HepG2 (cell line): Measurements from ENCODE around the gene GALNT16. TPM values are rescaled to one million over a fixed set of nuclear protein-coding genes. Genes with fewer than 3 reads are reported as not detected.

Source experiments
- ASH2L ChIP-seq: fragments of 300-600, 200-600 bp; sonication (generic); IDR thresholded peaks from 2 replicates; pipeline ENCODE4 v1.7.0; 2017; ENCODE audit warnings: low read depth, mild to moderate bottlenecking, moderate library complexity, mixed read lengths, low read length; ENCODE audit not compliant: insufficient read length
- ZMYM2 ChIP-seq: sonication (generic); formaldehyde crosslinking; IDR thresholded peaks from 2 replicates; pipeline ENCODE4 v1.8.0; 2022; ENCODE audit warnings: mild to moderate bottlenecking, missing genetic modification reagents
- ZNF354B ChIP-seq: sonication (generic); formaldehyde crosslinking; IDR thresholded peaks from 2 replicates; pipeline ENCODE4 v1.8.0; 2022; ENCODE audit warnings: mild to moderate bottlenecking, missing genetic modification reagents
- polyA plus RNA-seq, 8 experiments: library from polyadenylated mRNA; depleted of rRNA in 3 of 8; stranded (reverse) in 7 of 8; unstranded in 1 of 8; fragments of >200 nt; fragmentation: Illumina TruSeq in 4 of 8; extraction: Trizol in 4 of 8; gene quantifications; 2 replicates each; pipeline versions ENCODE4 v1.2.1 to v1.2.3, GENCODE V29; 2011 to 2016; ENCODE audit warnings: low read depth in 4 of 8, missing spikeins in 1 of 8, mixed read lengths in 1 of 8; ENCODE audit not compliant: insufficient read depth in 1 of 8
- total RNA-seq, 5 experiments: library from RNA; depleted of rRNA; stranded (reverse); fragments of >200 nt; fragmentation: Illumina TruSeq; extraction: Trizol; gene quantifications; 2 replicates each; pipeline ENCODE4 v1.2.3, GENCODE V29; 2016; ENCODE audit warnings: low read depth in 1 of 5
- TF ChIP-seq, protein P1 (sequence below): sonication (generic); formaldehyde crosslinking; IDR thresholded peaks from 2 replicates; pipeline ENCODE4 v1.9.0; 2021; ENCODE audit warnings: missing genetic modification reagents, borderline replicate concordance
- TF ChIP-seq, protein P2 (sequence below), 2 experiments: sonication (generic) in 1 of 2; formaldehyde crosslinking in 1 of 2; IDR thresholded peaks; 2 replicates each; pipeline versions ENCODE4 v1.6.1 to v1.9.0; 2014 to 2022; ENCODE audit warnings: antibody characterized with exemption in 1 of 2, borderline replicate concordance in 1 of 2, inconsistent platforms in 1 of 2, low read depth in 1 of 2, missing genetic modification reagents in 1 of 2

GALNT16 gene
- total and polyA plus RNA-seq, 2 of the 13 experiments (the other 11 are each of a cell fraction or from before 2014, with no cell fraction given) = 0.54 to 0.82 TPM

DNA sequence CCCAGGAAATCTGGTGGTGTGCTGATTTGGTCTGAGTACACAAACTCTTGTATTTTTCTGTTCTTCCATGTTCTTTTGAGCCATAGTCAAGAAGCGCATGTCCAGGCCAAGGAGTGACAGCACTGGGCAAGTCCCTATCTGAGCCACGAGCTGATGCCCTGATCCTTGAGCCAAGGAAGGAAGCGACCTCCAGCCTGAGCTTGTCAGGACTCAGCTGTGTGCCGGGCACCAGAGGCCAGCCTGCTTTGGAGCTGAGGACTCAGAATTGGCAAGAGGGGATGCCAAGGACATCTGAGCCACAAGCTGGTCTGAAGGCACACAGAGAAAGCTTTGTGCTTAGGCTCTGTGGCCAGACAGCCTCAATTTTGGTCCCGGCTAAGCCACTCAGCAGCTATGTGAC is 52.6 kb downstream of the GALNT16 start (continued):
- TF ChIP-seq, protein P1, sequence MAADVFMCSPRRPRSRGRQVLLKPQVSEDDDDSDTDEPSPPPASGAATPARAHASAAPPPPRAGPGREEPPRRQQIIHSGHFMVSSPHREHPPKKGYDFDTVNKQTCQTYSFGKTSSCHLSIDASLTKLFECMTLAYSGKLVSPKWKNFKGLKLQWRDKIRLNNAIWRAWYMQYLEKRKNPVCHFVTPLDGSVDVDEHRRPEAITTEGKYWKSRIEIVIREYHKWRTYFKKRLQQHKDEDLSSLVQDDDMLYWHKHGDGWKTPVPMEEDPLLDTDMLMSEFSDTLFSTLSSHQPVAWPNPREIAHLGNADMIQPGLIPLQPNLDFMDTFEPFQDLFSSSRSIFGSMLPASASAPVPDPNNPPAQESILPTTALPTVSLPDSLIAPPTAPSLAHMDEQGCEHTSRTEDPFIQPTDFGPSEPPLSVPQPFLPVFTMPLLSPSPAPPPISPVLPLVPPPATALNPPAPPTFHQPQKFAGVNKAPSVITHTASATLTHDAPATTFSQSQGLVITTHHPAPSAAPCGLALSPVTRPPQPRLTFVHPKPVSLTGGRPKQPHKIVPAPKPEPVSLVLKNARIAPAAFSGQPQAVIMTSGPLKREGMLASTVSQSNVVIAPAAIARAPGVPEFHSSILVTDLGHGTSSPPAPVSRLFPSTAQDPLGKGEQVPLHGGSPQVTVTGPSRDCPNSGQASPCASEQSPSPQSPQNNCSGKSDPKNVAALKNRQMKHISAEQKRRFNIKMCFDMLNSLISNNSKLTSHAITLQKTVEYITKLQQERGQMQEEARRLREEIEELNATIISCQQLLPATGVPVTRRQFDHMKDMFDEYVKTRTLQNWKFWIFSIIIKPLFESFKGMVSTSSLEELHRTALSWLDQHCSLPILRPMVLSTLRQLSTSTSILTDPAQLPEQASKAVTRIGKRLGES (CRISPR knock-in tag) = no peak
- TF ChIP-seq ZNF354B (no peak), ASH2L (no peak), ZMYM2 (no peak)
- TF ChIP-seq, protein P2, sequence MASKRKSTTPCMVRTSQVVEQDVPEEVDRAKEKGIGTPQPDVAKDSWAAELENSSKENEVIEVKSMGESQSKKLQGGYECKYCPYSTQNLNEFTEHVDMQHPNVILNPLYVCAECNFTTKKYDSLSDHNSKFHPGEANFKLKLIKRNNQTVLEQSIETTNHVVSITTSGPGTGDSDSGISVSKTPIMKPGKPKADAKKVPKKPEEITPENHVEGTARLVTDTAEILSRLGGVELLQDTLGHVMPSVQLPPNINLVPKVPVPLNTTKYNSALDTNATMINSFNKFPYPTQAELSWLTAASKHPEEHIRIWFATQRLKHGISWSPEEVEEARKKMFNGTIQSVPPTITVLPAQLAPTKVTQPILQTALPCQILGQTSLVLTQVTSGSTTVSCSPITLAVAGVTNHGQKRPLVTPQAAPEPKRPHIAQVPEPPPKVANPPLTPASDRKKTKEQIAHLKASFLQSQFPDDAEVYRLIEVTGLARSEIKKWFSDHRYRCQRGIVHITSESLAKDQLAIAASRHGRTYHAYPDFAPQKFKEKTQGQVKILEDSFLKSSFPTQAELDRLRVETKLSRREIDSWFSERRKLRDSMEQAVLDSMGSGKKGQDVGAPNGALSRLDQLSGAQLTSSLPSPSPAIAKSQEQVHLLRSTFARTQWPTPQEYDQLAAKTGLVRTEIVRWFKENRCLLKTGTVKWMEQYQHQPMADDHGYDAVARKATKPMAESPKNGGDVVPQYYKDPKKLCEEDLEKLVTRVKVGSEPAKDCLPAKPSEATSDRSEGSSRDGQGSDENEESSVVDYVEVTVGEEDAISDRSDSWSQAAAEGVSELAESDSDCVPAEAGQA (IDR thresholded peaks at IDR 0.05; ENCODE audit: low read depth) = no peak
- TF ChIP-seq, protein P2 (CRISPR knock-in tag; IDR thresholded peaks at IDR 0.05; ENCODE audit: borderline replicate concordance) = no peak
